Mesendoderm (in vitro differentiated cells): ENCODE measurements around the gene POLD3.

ENCODE experiments used
- DNase-seq: peaks from one replicate; pipeline ENCODE4 v3.0.0; 2013
- H2AK5ac ChIP-seq: 2 replicates; pipeline ENCODE4 v1.6.1; 2013; ENCODE audit warnings: low read length, inconsistent platforms
- H2BK120ac ChIP-seq: 2 replicates; pipeline ENCODE4 v1.6.1; 2013; ENCODE audit warnings: low read depth, mild to moderate bottlenecking, low read length, moderate library complexity, mixed read lengths
- H2BK15ac ChIP-seq: replicated peaks from 2 replicates; pipeline ENCODE4 v1.6.1; 2013; ENCODE audit warnings: low read depth, mild to moderate bottlenecking, moderate library complexity
- H2BK5ac ChIP-seq: 2 replicates; pipeline ENCODE4 v1.6.1; 2013; ENCODE audit warnings: low read length, inconsistent platforms
- H3K18ac ChIP-seq: 2 replicates; pipeline ENCODE4 v1.6.1; 2013; ENCODE audit warnings: mild to moderate bottlenecking, low read length, mixed read lengths
- H3K23ac ChIP-seq: one replicate; pipeline ENCODE4 v1.6.1; 2013; ENCODE audit warnings: low read length
- H3K27ac ChIP-seq: 2 replicates; pipeline ENCODE4 v1.5.1; 2013; ENCODE audit warnings: low read depth, mild to moderate bottlenecking, inconsistent platforms, low read length, moderate library complexity
- H3K27me3 ChIP-seq: 2 replicates; pipeline ENCODE4 v1.6.1; 2013; ENCODE audit warnings: low read length, control low read depth, mild to moderate bottlenecking, inconsistent platforms; ENCODE audit not compliant: insufficient read depth, poor library complexity
- H3K36me3 ChIP-seq: 2 replicates; pipeline ENCODE4 v1.6.1; 2013; ENCODE audit warnings: low read length, inconsistent platforms; ENCODE audit not compliant: control insufficient read depth, insufficient read depth
- H3K4ac ChIP-seq: one replicate; pipeline ENCODE4 v1.6.1; 2013; ENCODE audit warnings: low read depth, mild to moderate bottlenecking, low read length, moderate library complexity
- H3K4me1 ChIP-seq: 2 replicates; pipeline ENCODE4 v1.6.1; 2013; ENCODE audit warnings: low read depth, low read length, inconsistent platforms; ENCODE audit not compliant: control insufficient read depth
- H3K4me2 ChIP-seq: 2 replicates; pipeline ENCODE4 v1.6.1; 2013; ENCODE audit warnings: low read length
- H3K4me3 ChIP-seq: 2 replicates; pipeline ENCODE4 v1.5.1; 2013; ENCODE audit warnings: mild to moderate bottlenecking, low read length
- H3K56ac ChIP-seq: one replicate; pipeline ENCODE4 v1.6.1; 2013; ENCODE audit warnings: low read length
- H3K79me1 ChIP-seq: 2 replicates; pipeline ENCODE4 v1.6.1; 2013; ENCODE audit warnings: low read length, inconsistent platforms
- H3K79me2 ChIP-seq: 2 replicates; pipeline ENCODE4 v1.6.1; 2013; ENCODE audit warnings: mild to moderate bottlenecking, low read length; ENCODE audit not compliant: control insufficient read depth, insufficient read depth
- H3K9ac ChIP-seq: 2 replicates; pipeline ENCODE4 v1.6.1; 2013; ENCODE audit warnings: low read length, inconsistent platforms
- H4K5ac ChIP-seq: one replicate; pipeline ENCODE4 v1.6.1; 2013; ENCODE audit warnings: low read length
- H4K8ac ChIP-seq: one replicate; pipeline ENCODE4 v1.6.1; 2013; ENCODE audit warnings: low read depth, mild to moderate bottlenecking, control low read depth, low read length, moderate library complexity
- WGBS: extraction: QIAGEN DNeasy Blood & Tissue Kit; methylation state at CpG from one replicate; pipeline ENCODE4 v1.1.7; 2013; ENCODE audit warnings: low lambda C conversion rate, missing lambda C conversion rate; ENCODE audit not compliant: insufficient coverage; ENCODE audit errors: extremely low coverage; 5-methylcytosine and 5-hydroxymethylcytosine counted together

Gene POLD3

GRCh38 chr11:74685338-74685737 is 93.0 kb downstream of the POLD3 start:
- H3K9ac ChIP-seq, result no peak overlapping the region
- no peak overlapping the region for H3K56ac ChIP-seq
- H2BK5ac ChIP-seq, result no peak overlapping the region
- no peak overlapping the region for H4K8ac ChIP-seq
- no peaks in the 10 kb centered on the region for H3K4me1 ChIP-seq
- no peak overlapping the region for H3K4ac ChIP-seq
- H3K79me2 ChIP-seq, result no peaks in the 10 kb centered on the region
- H3K4me3 ChIP-seq, result no peak overlapping the region
- H2BK120ac ChIP-seq, result no peak overlapping the region
- H3K23ac ChIP-seq, result no peak overlapping the region
- H2BK15ac ChIP-seq, result no peak overlapping the region
- no peaks in the 10 kb centered on the region for H3K79me1 ChIP-seq
- no peak overlapping the region for H3K27ac ChIP-seq
- H3K4me2 ChIP-seq, result no peak overlapping the region
- no peak overlapping the region for H4K5ac ChIP-seq
- H2AK5ac ChIP-seq, result no peak overlapping the region
- no peaks in the 10 kb centered on the region for H3K27me3 ChIP-seq
- no peaks in the 10 kb centered on the region for H3K36me3 ChIP-seq
- DNase-seq, result no peak
- no peak overlapping the region for H3K18ac ChIP-seq

- Histone ChIP-seq H3K4me2 (no peak overlapping the region), H2BK15ac (no peak overlapping the region), H3K4me1 (no peaks in the 10 kb centered on the region), H3K56ac (no peak overlapping the region), H3K79me2 (no peaks in the 10 kb centered on the region), H4K8ac (no peak overlapping the region), H3K79me1 (no peaks in the 10 kb centered on the region), H4K5ac (no peak overlapping the region), H3K36me3 (no peaks in the 10 kb centered on the region), H3K4me3 (no peak overlapping the region), H3K27me3 (no peaks in the 10 kb centered on the region), H2AK5ac (no peak overlapping the region), H3K9ac (no peak overlapping the region), H3K18ac (no peak overlapping the region), H3K27ac (no peak overlapping the region), H3K4ac (no peak overlapping the region), H2BK5ac (no peak overlapping the region), H2BK120ac (no peak overlapping the region), H3K23ac (no peak overlapping the region)
- DNase-seq, result no peak
- WGBS, result no CpG with 5 or more reads among the region's 3 CpGs
Observed at GRCh38 chr11:74685905-74686304, 93.5 kb downstream of the POLD3 start.

GRCh38 chr11:74686792-74687191 is 94.4 kb downstream of the POLD3 start:
- no peak overlapping the region for H2BK120ac ChIP-seq
- no peak overlapping the region for H3K23ac ChIP-seq
- no peaks in the 10 kb centered on the region for H3K4me1 ChIP-seq
- WGBS, result no CpG with 5 or more reads among the region's 4 CpGs
- no peak overlapping the region for H3K18ac ChIP-seq
- no peak overlapping the region for H3K4me2 ChIP-seq
- H3K4me3 ChIP-seq, result no peak overlapping the region
- no peaks in the 10 kb centered on the region for H3K36me3 ChIP-seq
- no peak overlapping the region for H3K27ac ChIP-seq
- H4K8ac ChIP-seq, result no peak overlapping the region
- no peak overlapping the region for H3K56ac ChIP-seq
- no peak for DNase-seq
- H3K79me2 ChIP-seq, result no peaks in the 10 kb centered on the region
- no peak overlapping the region for H2BK5ac ChIP-seq
- H3K4ac ChIP-seq, result no peak overlapping the region
- no peaks in the 10 kb centered on the region for H3K79me1 ChIP-seq
- no peak overlapping the region for H2BK15ac ChIP-seq
- H2AK5ac ChIP-seq, result no peak overlapping the region
- H4K5ac ChIP-seq, result no peak overlapping the region
- H3K9ac ChIP-seq, result no peak overlapping the region
- no peaks in the 10 kb centered on the region for H3K27me3 ChIP-seq

GRCh38 chr11:74687237-74688023 is 95.0 kb downstream of the POLD3 start:
- Histone ChIP-seq H2BK5ac (no peak overlapping the region), H3K79me1 (no peaks in the 10 kb centered on the region), H2BK15ac (no peak overlapping the region), H3K23ac (no peak overlapping the region), H4K8ac (no peak overlapping the region), H4K5ac (no peak overlapping the region), H3K4me1 (no peaks in the 10 kb centered on the region), H3K27me3 (no peaks in the 10 kb centered on the region), H2AK5ac (no peak overlapping the region), H2BK120ac (no peak overlapping the region), H3K4me2 (no peak overlapping the region), H3K36me3 (no peaks in the 10 kb centered on the region), H3K79me2 (no peaks in the 10 kb centered on the region), H3K9ac (no peak overlapping the region), H3K56ac (no peak overlapping the region), H3K18ac (no peak overlapping the region), H3K27ac (no peak overlapping the region), H3K4me3 (no peak overlapping the region), H3K4ac (no peak overlapping the region)
- no peak for DNase-seq
- no CpG with 5 or more reads among the region's 6 CpGs for WGBS

GRCh38 chr11:74689666-74690065 is 97.3 kb downstream of the POLD3 start:
- Histone ChIP-seq H2BK15ac (no peak overlapping the region), H3K4ac (no peak overlapping the region), H3K4me2 (no peak overlapping the region), H2BK120ac (no peak overlapping the region), H3K23ac (no peak overlapping the region), H4K8ac (no peak overlapping the region), H4K5ac (no peak overlapping the region), H3K36me3 (no peaks in the 10 kb centered on the region), H3K56ac (no peak overlapping the region), H3K4me1 (no peaks in the 10 kb centered on the region), H2BK5ac (no peak overlapping the region), H3K4me3 (no peak overlapping the region), H3K18ac (no peak overlapping the region), H3K9ac (no peak overlapping the region), H2AK5ac (no peak overlapping the region), H3K79me1 (no peaks in the 10 kb centered on the region), H3K27me3 (no peaks in the 10 kb centered on the region), H3K79me2 (no peaks in the 10 kb centered on the region), H3K27ac (no peak overlapping the region)
- no peak for DNase-seq
- WGBS, result no CpG with 5 or more reads among the region's 4 CpGs

- Histone ChIP-seq H4K5ac (no peak overlapping the region), H3K4me2 (no peak overlapping the region), H3K56ac (no peak overlapping the region), H3K27ac (no peak overlapping the region), H4K8ac (no peak overlapping the region), H2BK15ac (no peak overlapping the region), H3K4me1 (peaks cover 2% of the 10 kb centered on the region), H3K23ac (no peak overlapping the region), H2AK5ac (no peak overlapping the region), H3K36me3 (no peaks in the 10 kb centered on the region), H3K79me1 (no peaks in the 10 kb centered on the region), H3K18ac (no peak overlapping the region), H3K79me2 (no peaks in the 10 kb centered on the region), H2BK5ac (no peak overlapping the region), H3K4me3 (no peak overlapping the region), H2BK120ac (no peak overlapping the region), H3K27me3 (no peaks in the 10 kb centered on the region), H3K9ac (no peak overlapping the region), H3K4ac (no peak overlapping the region)
- no CpG with 5 or more reads among the region's 4 CpGs for WGBS
- DNase-seq, result no peak
Observed at GRCh38 chr11:74691755-74692154, 99.4 kb downstream of the POLD3 start.
